Liver (tissue), 9 donors: ENCODE data around the gene DCT. TPM values are rescaled to one million over a fixed set of nuclear protein-coding genes. Genes with fewer than 3 reads are reported as not detected.
"Not testable (repeated sequence)": the region's sequence is repeated elsewhere in the genome, so short reads cannot be mapped to it uniquely, and the experiment has no call there.

Source experiments
- DNase-seq: peaks from one replicate; pipeline ENCODE4 v3.0.0-alpha.2; 2017; ENCODE audit warnings: low spot score
- H3K27ac ChIP-seq, 2 donors: one replicate each; pipeline ENCODE4 v1.7.0; 2013; ENCODE audit warnings: inconsistent platforms in 2 of 2, low read length in 2 of 2, control low read depth in 1 of 2, low read depth in 1 of 2, mild to moderate bottlenecking in 1 of 2
- H3K27me3 ChIP-seq, 4 donors: one replicate each; pipeline versions ENCODE4 v1.6.1 to v1.7.0; 2013; ENCODE audit warnings: low read length in 3 of 4, inconsistent platforms in 1 of 4, mild to moderate bottlenecking in 1 of 4, moderate library complexity in 1 of 4; ENCODE audit not compliant: control insufficient read depth in 4 of 4, insufficient read depth in 4 of 4
- H3K36me3 ChIP-seq, 4 donors: one replicate each; pipeline versions ENCODE4 v1.6.1 to v1.7.0; 2013; ENCODE audit warnings: low read length in 3 of 4, mild to moderate bottlenecking in 3 of 4, low read depth in 1 of 4, moderate library complexity in 1 of 4; ENCODE audit not compliant: control insufficient read depth in 4 of 4, insufficient read depth in 3 of 4
- H3K4me1 ChIP-seq, 4 donors: one replicate each; pipeline versions ENCODE4 v1.6.1 to v1.7.0; 2013; ENCODE audit warnings: low read length in 3 of 4, mild to moderate bottlenecking in 3 of 4, moderate library complexity in 1 of 4; ENCODE audit not compliant: control insufficient read depth in 4 of 4, insufficient read depth in 4 of 4
- H3K4me3 ChIP-seq, 3 donors: one replicate each; pipeline versions ENCODE4 v1.6.1 to v1.7.0; 2013; ENCODE audit warnings: low read length in 3 of 3, control low read depth in 1 of 3, low read depth in 1 of 3, mild to moderate bottlenecking in 1 of 3
- H3K9ac ChIP-seq, 2 donors: one replicate each; pipeline ENCODE4 v1.7.0; 2013; ENCODE audit warnings: low read length in 2 of 2, mild to moderate bottlenecking in 2 of 2, moderate library complexity in 2 of 2, control low read depth in 1 of 2, low read depth in 1 of 2
- H3K9me3 ChIP-seq, 4 donors: one replicate each; pipeline versions ENCODE4 v1.6.1 to v1.7.0; 2013; ENCODE audit warnings: low read length in 3 of 4; ENCODE audit not compliant: control insufficient read depth in 4 of 4
- EGR1 ChIP-seq, 2 donors: IDR thresholded peaks; 2 replicates each; pipeline ENCODE4 v1.6.1; 2016 to 2018; ENCODE audit warnings: antibody characterized with exemption in 2 of 2, low read depth in 2 of 2
- FOXA1 ChIP-seq: IDR thresholded peaks from 2 replicates; pipeline ENCODE4 v1.6.1; 2016; ENCODE audit warnings: antibody characterized with exemption
- FOXA2 ChIP-seq: IDR thresholded peaks from 2 replicates; pipeline ENCODE4 v1.6.1; 2016; ENCODE audit warnings: antibody characterized with exemption
- GABPA ChIP-seq, 2 donors: IDR thresholded peaks in 1 of 2; conservative IDR thresholded peaks in 1 of 2; 2 replicates each; pipeline ENCODE4 v1.6.1; 2016; ENCODE audit warnings: antibody characterized with exemption in 2 of 2, mild to moderate bottlenecking in 1 of 2, moderate library complexity in 1 of 2
- HNF4A ChIP-seq, 2 donors: conservative IDR thresholded peaks; 2 replicates each; pipeline ENCODE4 v1.6.1; 2016; ENCODE audit warnings: antibody characterized with exemption in 2 of 2, mild to moderate bottlenecking in 2 of 2
- HNF4G ChIP-seq: IDR thresholded peaks from 2 replicates; pipeline ENCODE4 v1.6.1; 2016; ENCODE audit warnings: antibody characterized with exemption
- JUND ChIP-seq, 2 donors: IDR thresholded peaks; 2 replicates each; pipeline ENCODE4 v1.6.1; 2016; ENCODE audit warnings: antibody characterized with exemption in 2 of 2
- NR2F2 ChIP-seq: IDR thresholded peaks from 2 replicates; pipeline ENCODE4 v1.6.1; 2016; ENCODE audit warnings: antibody characterized with exemption
- RAD21 ChIP-seq, 2 donors: IDR thresholded peaks; 2 replicates each; pipeline ENCODE4 v1.6.1; 2016; ENCODE audit warnings: antibody characterized with exemption in 2 of 2, mild to moderate bottlenecking in 2 of 2
- RXRA ChIP-seq, 2 donors: IDR thresholded peaks; 2 replicates each; pipeline ENCODE4 v1.6.1; 2017 to 2018; ENCODE audit warnings: antibody characterized with exemption in 2 of 2, mild to moderate bottlenecking in 1 of 2
- SP1 ChIP-seq: IDR thresholded peaks from 2 replicates; pipeline ENCODE4 v1.6.1; 2018; ENCODE audit warnings: antibody characterized with exemption, mild to moderate bottlenecking
- TAF1 ChIP-seq: conservative IDR thresholded peaks from 2 replicates; pipeline ENCODE4 v1.6.1; 2016; ENCODE audit warnings: antibody characterized with exemption, mild to moderate bottlenecking
- YY1 ChIP-seq: IDR thresholded peaks from 2 replicates; pipeline ENCODE4 v1.6.1; 2016; ENCODE audit warnings: antibody characterized with exemption, mild to moderate bottlenecking
- WGBS: extraction: QIAGEN DNeasy Blood & Tissue Kit; methylation state at CpG from one replicate; pipeline ENCODE4 v1.1.7; 2013; 5-methylcytosine and 5-hydroxymethylcytosine counted together
- polyA plus RNA-seq, 2 donors: library from polyadenylated mRNA; stranded (reverse) in 1 of 2; unstranded in 1 of 2; fragments of 200-250 nt in 1 of 2; fragments of >200 nt in 1 of 2; fragmentation: Nextera tagmentation in 1 of 2; extraction: Ambion mirVana in 1 of 2; gene quantifications; one replicate each; pipeline versions ENCODE4 v1.2.1 to v1.2.3, GENCODE V29; 2013 to 2015
- total RNA-seq, 2 donors: library from RNA; depleted of rRNA; stranded (reverse); fragments of >200 nt; gene quantifications; one replicate each; pipeline ENCODE4 v1.2.3, GENCODE V29; 2014
- TF ChIP-seq, protein P1 (sequence below): IDR thresholded peaks from 2 replicates; pipeline ENCODE4 v1.6.1; 2016; ENCODE audit warnings: antibody characterized with exemption
- TF ChIP-seq, protein P2 (sequence below): IDR thresholded peaks from 2 replicates; pipeline ENCODE4 v1.6.1; 2016; ENCODE audit warnings: antibody characterized with exemption, mild to moderate bottlenecking
- TF ChIP-seq, protein P3 (sequence below): IDR thresholded peaks from 2 replicates; pipeline ENCODE4 v1.6.1; 2016; ENCODE audit warnings: antibody characterized with exemption
- TF ChIP-seq, protein P4 (sequence below): fragments of 150-350 bp; IDR thresholded peaks from 2 replicates; pipeline ENCODE4 v1.5.1; 2017; ENCODE audit warnings: improper control_type of control experiment, low read depth, low read length; ENCODE audit not compliant: missing input control
- TF ChIP-seq, protein P5 (sequence below): IDR thresholded peaks from 2 replicates; pipeline ENCODE4 v1.6.1; 2016; ENCODE audit warnings: antibody characterized with exemption
- donor health status: healthy.
- donor health status: healthy.
- donor health status: healthy.
- donor health status: healthy.
- donor health status: healthy.

DCT gene
- total RNA-seq (under 1 TPM; 0.08 to 0.19 TPM), polyA plus RNA-seq (not detected)

DNA sequence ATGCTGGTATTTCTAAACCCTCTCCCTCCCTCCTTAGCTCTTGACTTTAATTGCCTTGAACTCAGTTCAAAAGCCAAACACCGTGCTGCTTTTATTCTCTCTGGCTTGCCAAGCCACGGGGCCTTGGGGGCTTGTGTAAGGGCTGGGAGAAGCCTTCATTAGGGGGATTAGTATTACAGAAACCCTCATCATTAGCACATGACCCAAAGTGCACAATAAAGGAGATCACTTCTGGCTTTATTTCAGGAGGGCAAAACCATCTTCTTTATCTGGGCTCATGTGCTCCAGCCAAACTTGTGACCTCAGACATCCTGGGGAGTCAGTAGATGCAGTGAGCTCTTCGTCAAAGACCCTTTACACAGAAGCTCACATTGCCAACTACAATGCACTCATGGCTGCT, at the start of gene DCT:
TSS of gene DCT (minus strand) at position 67 of the 400 bp plus-strand sequence. CDS start 427 bp downstream, outside the sequence.
- no peaks in the 10 kb centered on the region for H3K36me3 ChIP-seq
- no peak within 1 kb of the TSS for H3K27ac ChIP-seq
- H3K9ac ChIP-seq, result no peak within 1 kb of the TSS
- no peak within 1 kb of the TSS for H3K4me3 ChIP-seq
- TF ChIP-seq GABPA (IDR thresholded peaks at IDR 0.05 in 1 of 2, conservative IDR thresholded peaks at IDR 0.05 in 1 of 2) (no peak), SP1 (no peak), FOXA1 (no peak), HNF4G (no peak), EGR1 (IDR thresholded peaks at IDR 0.05; ENCODE audit: low read depth in 2 of 2) (no peak), TAF1 (no peak), JUND (IDR thresholded peaks at IDR 0.05) (no peak), RXRA (IDR thresholded peaks at IDR 0.05) (no peak), HNF4A (conservative IDR thresholded peaks at IDR 0.05) (no peak), FOXA2 (no peak), NR2F2 (no peak), YY1 (no peak), RAD21 (IDR thresholded peaks at IDR 0.05) (no peak)
- TF ChIP-seq, protein P1, sequence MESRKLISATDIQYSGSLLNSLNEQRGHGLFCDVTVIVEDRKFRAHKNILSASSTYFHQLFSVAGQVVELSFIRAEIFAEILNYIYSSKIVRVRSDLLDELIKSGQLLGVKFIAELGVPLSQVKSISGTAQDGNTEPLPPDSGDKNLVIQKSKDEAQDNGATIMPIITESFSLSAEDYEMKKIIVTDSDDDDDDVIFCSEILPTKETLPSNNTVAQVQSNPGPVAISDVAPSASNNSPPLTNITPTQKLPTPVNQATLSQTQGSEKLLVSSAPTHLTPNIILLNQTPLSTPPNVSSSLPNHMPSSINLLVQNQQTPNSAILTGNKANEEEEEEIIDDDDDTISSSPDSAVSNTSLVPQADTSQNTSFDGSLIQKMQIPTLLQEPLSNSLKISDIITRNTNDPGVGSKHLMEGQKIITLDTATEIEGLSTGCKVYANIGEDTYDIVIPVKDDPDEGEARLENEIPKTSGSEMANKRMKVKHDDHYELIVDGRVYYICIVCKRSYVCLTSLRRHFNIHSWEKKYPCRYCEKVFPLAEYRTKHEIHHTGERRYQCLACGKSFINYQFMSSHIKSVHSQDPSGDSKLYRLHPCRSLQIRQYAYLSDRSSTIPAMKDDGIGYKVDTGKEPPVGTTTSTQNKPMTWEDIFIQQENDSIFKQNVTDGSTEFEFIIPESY, result no peak
- TF ChIP-seq, protein P2, sequence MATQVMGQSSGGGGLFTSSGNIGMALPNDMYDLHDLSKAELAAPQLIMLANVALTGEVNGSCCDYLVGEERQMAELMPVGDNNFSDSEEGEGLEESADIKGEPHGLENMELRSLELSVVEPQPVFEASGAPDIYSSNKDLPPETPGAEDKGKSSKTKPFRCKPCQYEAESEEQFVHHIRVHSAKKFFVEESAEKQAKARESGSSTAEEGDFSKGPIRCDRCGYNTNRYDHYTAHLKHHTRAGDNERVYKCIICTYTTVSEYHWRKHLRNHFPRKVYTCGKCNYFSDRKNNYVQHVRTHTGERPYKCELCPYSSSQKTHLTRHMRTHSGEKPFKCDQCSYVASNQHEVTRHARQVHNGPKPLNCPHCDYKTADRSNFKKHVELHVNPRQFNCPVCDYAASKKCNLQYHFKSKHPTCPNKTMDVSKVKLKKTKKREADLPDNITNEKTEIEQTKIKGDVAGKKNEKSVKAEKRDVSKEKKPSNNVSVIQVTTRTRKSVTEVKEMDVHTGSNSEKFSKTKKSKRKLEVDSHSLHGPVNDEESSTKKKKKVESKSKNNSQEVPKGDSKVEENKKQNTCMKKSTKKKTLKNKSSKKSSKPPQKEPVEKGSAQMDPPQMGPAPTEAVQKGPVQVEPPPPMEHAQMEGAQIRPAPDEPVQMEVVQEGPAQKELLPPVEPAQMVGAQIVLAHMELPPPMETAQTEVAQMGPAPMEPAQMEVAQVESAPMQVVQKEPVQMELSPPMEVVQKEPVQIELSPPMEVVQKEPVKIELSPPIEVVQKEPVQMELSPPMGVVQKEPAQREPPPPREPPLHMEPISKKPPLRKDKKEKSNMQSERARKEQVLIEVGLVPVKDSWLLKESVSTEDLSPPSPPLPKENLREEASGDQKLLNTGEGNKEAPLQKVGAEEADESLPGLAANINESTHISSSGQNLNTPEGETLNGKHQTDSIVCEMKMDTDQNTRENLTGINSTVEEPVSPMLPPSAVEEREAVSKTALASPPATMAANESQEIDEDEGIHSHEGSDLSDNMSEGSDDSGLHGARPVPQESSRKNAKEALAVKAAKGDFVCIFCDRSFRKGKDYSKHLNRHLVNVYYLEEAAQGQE, result no peak
- TF ChIP-seq, protein P3, sequence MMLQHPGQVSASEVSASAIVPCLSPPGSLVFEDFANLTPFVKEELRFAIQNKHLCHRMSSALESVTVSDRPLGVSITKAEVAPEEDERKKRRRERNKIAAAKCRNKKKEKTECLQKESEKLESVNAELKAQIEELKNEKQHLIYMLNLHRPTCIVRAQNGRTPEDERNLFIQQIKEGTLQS, result no peak
- TF ChIP-seq, protein P4, sequence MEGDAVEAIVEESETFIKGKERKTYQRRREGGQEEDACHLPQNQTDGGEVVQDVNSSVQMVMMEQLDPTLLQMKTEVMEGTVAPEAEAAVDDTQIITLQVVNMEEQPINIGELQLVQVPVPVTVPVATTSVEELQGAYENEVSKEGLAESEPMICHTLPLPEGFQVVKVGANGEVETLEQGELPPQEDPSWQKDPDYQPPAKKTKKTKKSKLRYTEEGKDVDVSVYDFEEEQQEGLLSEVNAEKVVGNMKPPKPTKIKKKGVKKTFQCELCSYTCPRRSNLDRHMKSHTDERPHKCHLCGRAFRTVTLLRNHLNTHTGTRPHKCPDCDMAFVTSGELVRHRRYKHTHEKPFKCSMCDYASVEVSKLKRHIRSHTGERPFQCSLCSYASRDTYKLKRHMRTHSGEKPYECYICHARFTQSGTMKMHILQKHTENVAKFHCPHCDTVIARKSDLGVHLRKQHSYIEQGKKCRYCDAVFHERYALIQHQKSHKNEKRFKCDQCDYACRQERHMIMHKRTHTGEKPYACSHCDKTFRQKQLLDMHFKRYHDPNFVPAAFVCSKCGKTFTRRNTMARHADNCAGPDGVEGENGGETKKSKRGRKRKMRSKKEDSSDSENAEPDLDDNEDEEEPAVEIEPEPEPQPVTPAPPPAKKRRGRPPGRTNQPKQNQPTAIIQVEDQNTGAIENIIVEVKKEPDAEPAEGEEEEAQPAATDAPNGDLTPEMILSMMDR, result no peak
- TF ChIP-seq, protein P5, sequence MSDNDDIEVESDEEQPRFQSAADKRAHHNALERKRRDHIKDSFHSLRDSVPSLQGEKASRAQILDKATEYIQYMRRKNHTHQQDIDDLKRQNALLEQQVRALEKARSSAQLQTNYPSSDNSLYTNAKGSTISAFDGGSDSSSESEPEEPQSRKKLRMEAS, result no peak
- DNase-seq, result no peak
- 55% methylated on average over 3 of the region's 3 CpGs for WGBS
- no peaks in the 10 kb centered on the region for H3K27me3 ChIP-seq
- no peaks in the 10 kb centered on the region for H3K9me3 ChIP-seq
- no peaks in the 10 kb centered on the region for H3K4me1 ChIP-seq

DNA sequence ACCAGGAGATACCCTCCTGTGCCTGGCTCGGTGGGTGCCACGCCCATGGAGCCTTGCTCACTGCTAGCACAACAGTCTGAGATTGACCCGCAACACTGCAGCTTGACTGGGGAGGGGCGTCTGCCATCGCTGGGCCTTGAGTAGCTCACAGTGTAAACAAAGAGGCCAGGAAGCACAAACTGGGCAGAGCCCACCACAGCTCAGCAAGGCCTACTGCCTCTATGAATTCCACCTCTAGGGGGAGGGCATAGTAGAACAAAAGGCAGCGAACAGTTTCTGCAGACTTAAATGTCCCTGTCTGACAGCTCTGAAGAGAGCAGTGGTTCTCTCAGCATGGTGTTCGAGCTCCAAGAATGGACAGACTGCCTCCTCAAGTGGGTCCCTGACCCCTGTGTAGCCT, 47.5 kb upstream of the DCT start:
- not testable (repeated sequence) for DNase-seq, H3K27me3 ChIP-seq, H3K36me3 ChIP-seq, H3K9ac ChIP-seq, H3K27ac ChIP-seq, H3K4me3 ChIP-seq, H3K9me3 ChIP-seq
- 84% methylated on average over 7 of the region's 7 CpGs for WGBS
- H3K4me1 ChIP-seq, result peaks cover 0 to 11% (median 5%) of the 10 kb centered on the region in 4 donors
